Measurements from ENCODE around the gene NETO1.

The NETO1 gene

DNA sequence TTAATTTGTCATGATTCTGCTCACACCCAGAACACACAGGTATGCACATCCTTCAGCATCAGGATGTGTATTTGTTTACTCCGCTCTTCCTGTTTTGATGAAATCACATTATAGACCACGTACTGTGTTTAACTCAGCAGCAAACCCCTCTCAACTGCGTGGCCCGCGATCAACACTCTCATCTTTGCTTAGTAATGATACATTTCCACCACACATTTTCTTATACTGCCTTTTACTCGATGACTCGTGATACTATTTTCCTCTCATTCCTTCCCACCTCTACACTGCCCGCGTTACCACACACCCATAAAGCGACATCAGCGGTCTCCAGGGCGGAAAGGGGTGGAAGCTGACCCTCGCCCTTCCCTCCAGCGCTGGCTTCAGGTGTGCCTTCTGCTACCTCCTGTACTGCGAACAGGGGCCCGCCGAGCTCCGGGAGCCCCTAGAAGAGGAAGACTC lies 1.3 kb downstream of the NETO1 start:
- Histone ChIP-seq H3K4me1 (ENCODE audit: control extremely low read depth in 1 of 4, control insufficient read depth in 4 of 4, insufficient read depth in 4 of 4, low read length in 3 of 4) (peaks cover 0 to 27% (median 15%) of the 10 kb centered on the region in 4 experiments), H3K27ac (ENCODE audit: insufficient read depth in 1 of 2, low read depth in 1 of 2, low read length in 2 of 2, poor library complexity in 1 of 2, severe bottlenecking in 2 of 2) (no peak overlapping the region), H3K4me3 (ENCODE audit: control insufficient read depth in 1 of 7, extremely low read depth in 1 of 7, insufficient read depth in 4 of 7, low read depth in 2 of 7, low read length in 6 of 7) (peak overlapping the region in 4 of 7 experiments; percentile 5 to 59 (median 30)), H3K9me3 (ENCODE audit: control extremely low read depth in 1 of 5, control insufficient read depth in 4 of 5, insufficient read depth in 2 of 5, low read depth in 1 of 5, low read length in 4 of 5) (no peaks in the 10 kb centered on the region), H3K36me3 (ENCODE audit: control insufficient read depth in 4 of 4, insufficient read depth in 4 of 4, low read length in 3 of 4) (no peaks in the 10 kb centered on the region), H3K27me3 (replicated peaks in 2 of 5; ENCODE audit: control insufficient read depth in 4 of 5, insufficient read depth in 5 of 5, low read length in 4 of 5) (peaks cover 12 to 79% (median 40%) of the 10 kb centered on the region in 5 experiments)
- ChIA-PET CTCF (no interaction called here), POLR2A (no interaction called here)
- 6% methylated on average over 17 of the region's 18 CpGs for WGBS (ENCODE audit: insufficient coverage)
- DNase-seq: peak in 1 of 3 donors; percentile 5

GRCh38 chr18:72863754-72864153 lies 4.0 kb downstream of the NETO1 start:
- ChIA-PET POLR2A (no interaction called here), CTCF (no interaction called here)
- 95% methylated on average over 7 of the region's 9 CpGs for WGBS (ENCODE audit: insufficient coverage)
- peaks cover 4 to 53% (median 27%) of the 10 kb centered on the region in 5 experiments for H3K27me3 ChIP-seq (replicated peaks in 2 of 5; ENCODE audit: control insufficient read depth in 4 of 5, insufficient read depth in 5 of 5, low read length in 4 of 5)
- DNase-seq: no peak
- H3K36me3 ChIP-seq (ENCODE audit: control insufficient read depth in 4 of 4, insufficient read depth in 4 of 4, low read length in 3 of 4): no peaks in the 10 kb centered on the region
- peaks cover 0 to 22% (median 13%) of the 10 kb centered on the region in 4 experiments for H3K4me1 ChIP-seq (ENCODE audit: control extremely low read depth in 1 of 4, control insufficient read depth in 4 of 4, insufficient read depth in 4 of 4, low read length in 3 of 4)
- no peaks in the 10 kb centered on the region for H3K9me3 ChIP-seq (ENCODE audit: control extremely low read depth in 1 of 5, control insufficient read depth in 4 of 5, insufficient read depth in 2 of 5, low read depth in 1 of 5, low read length in 4 of 5)
- no peak overlapping the region for H3K27ac ChIP-seq (ENCODE audit: insufficient read depth in 1 of 2, low read depth in 1 of 2, low read length in 2 of 2, poor library complexity in 1 of 2, severe bottlenecking in 2 of 2)
- no peak overlapping the region for H3K4me3 ChIP-seq (ENCODE audit: control insufficient read depth in 1 of 7, extremely low read depth in 1 of 7, insufficient read depth in 4 of 7, low read depth in 2 of 7, low read length in 6 of 7)

DNA sequence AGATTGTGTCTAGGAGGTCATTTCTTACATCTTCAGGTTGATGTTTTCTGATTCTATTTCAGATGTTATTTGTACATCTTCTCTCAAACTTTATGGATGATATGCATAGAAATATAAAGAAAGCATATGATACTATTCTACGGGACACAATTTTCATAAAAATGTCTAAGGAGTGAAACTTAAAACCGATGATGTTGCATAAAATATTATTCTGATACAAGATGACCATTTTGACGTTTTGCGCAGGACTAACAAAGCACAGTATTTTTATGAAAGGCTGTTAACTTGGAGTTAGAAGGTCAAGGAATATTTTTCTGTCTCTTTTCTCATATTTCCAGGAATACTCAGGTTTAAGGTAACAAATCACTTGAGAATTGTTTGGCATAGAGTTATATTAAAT lies 8.7 kb downstream of the NETO1 start:
- no peak for DNase-seq
- WGBS (ENCODE audit: insufficient coverage): no CpG with 5 or more reads among the region's 4 CpGs
- POLR2A ChIA-PET: interaction anchor here (0.6 kb wide), 1 partner anchor 502 kb away, joined by 4 read pairs; no protein-coding TSS in a partner anchor
- Histone ChIP-seq H3K4me1 (ENCODE audit: control extremely low read depth in 1 of 4, control insufficient read depth in 4 of 4, insufficient read depth in 4 of 4, low read length in 3 of 4) (no peaks in the 10 kb centered on the region), H3K4me3 (ENCODE audit: control insufficient read depth in 1 of 7, extremely low read depth in 1 of 7, insufficient read depth in 4 of 7, low read depth in 2 of 7, low read length in 6 of 7) (no peak overlapping the region), H3K27me3 (replicated peaks in 2 of 5; ENCODE audit: control insufficient read depth in 4 of 5, insufficient read depth in 5 of 5, low read length in 4 of 5) (peaks cover 0 to 13% (median 7%) of the 10 kb centered on the region in 5 experiments), H3K27ac (ENCODE audit: insufficient read depth in 1 of 2, low read depth in 1 of 2, low read length in 2 of 2, poor library complexity in 1 of 2, severe bottlenecking in 2 of 2) (no peak overlapping the region), H3K9me3 (ENCODE audit: control extremely low read depth in 1 of 5, control insufficient read depth in 4 of 5, insufficient read depth in 2 of 5, low read depth in 1 of 5, low read length in 4 of 5) (no peaks in the 10 kb centered on the region), H3K36me3 (ENCODE audit: control insufficient read depth in 4 of 4, insufficient read depth in 4 of 4, low read length in 3 of 4) (no peaks in the 10 kb centered on the region)
- CTCF ChIA-PET: no interaction called here

DNA sequence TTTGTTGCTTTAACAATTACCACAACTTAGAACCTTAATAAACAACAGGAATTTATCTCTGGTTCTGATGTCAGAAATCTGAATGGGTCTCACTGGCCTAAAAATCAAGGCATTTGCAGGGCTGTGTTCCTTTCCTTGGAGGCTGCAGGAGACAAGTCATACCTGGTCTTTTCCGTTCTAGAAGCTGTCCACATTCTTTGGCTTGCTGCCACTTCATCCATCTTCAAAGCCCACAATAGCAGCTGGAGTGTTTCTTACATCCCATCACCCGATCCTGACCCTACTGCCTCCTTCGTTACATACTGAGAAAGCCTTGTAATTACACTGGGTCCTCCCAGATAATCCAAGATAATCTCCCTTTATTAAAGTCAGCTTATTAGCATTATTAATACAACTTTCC lies 18.1 kb downstream of the NETO1 start:
- 97% methylated on average over 3 of the region's 3 CpGs for WGBS (ENCODE audit: insufficient coverage)
- Histone ChIP-seq H3K4me3 (ENCODE audit: control insufficient read depth in 1 of 7, extremely low read depth in 1 of 7, insufficient read depth in 4 of 7, low read depth in 2 of 7, low read length in 6 of 7) (no peak overlapping the region), H3K9me3 (ENCODE audit: control extremely low read depth in 1 of 5, control insufficient read depth in 4 of 5, insufficient read depth in 2 of 5, low read depth in 1 of 5, low read length in 4 of 5) (no peaks in the 10 kb centered on the region), H3K36me3 (ENCODE audit: control insufficient read depth in 4 of 4, insufficient read depth in 4 of 4, low read length in 3 of 4) (no peaks in the 10 kb centered on the region), H3K27ac (ENCODE audit: insufficient read depth in 1 of 2, low read depth in 1 of 2, low read length in 2 of 2, poor library complexity in 1 of 2, severe bottlenecking in 2 of 2) (no peak overlapping the region), H3K27me3 (replicated peaks in 2 of 5; ENCODE audit: control insufficient read depth in 4 of 5, insufficient read depth in 5 of 5, low read length in 4 of 5) (peaks cover 0 to 2% (median 0%) of the 10 kb centered on the region in 5 experiments), H3K4me1 (ENCODE audit: control extremely low read depth in 1 of 4, control insufficient read depth in 4 of 4, insufficient read depth in 4 of 4, low read length in 3 of 4) (no peaks in the 10 kb centered on the region)
- POLR2A ChIA-PET: no interaction called here
- DNase-seq: no peak
- CTCF ChIA-PET: no interaction called here

- CTCF ChIA-PET: no interaction called here
Measured at GRCh38 chr18:72848503-72849237, 19.1 kb downstream of the NETO1 start.

GRCh38 chr18:72847771-72848170 lies 20.0 kb downstream of the NETO1 start:
- CTCF ChIA-PET: no interaction called here

More at GRCh38 chr18:72848503-72849237, 19.1 kb downstream of the NETO1 start:
- no peaks in the 10 kb centered on the region for H3K4me1 ChIP-seq (ENCODE audit: control extremely low read depth in 1 of 4, control insufficient read depth in 4 of 4, insufficient read depth in 4 of 4, low read length in 3 of 4)
- no peaks in the 10 kb centered on the region for H3K27me3 ChIP-seq (replicated peaks in 2 of 5; ENCODE audit: control insufficient read depth in 4 of 5, insufficient read depth in 5 of 5, low read length in 4 of 5)
- POLR2A ChIA-PET: no interaction called here
- H3K9me3 ChIP-seq (ENCODE audit: control extremely low read depth in 1 of 5, control insufficient read depth in 4 of 5, insufficient read depth in 2 of 5, low read depth in 1 of 5, low read length in 4 of 5): no peaks in the 10 kb centered on the region
- 63% methylated on average over 1 of the region's 1 CpG for WGBS (ENCODE audit: insufficient coverage)
- no peaks in the 10 kb centered on the region for H3K36me3 ChIP-seq (ENCODE audit: control insufficient read depth in 4 of 4, insufficient read depth in 4 of 4, low read length in 3 of 4)
- no peak overlapping the region for H3K4me3 ChIP-seq (ENCODE audit: control insufficient read depth in 1 of 7, extremely low read depth in 1 of 7, insufficient read depth in 4 of 7, low read depth in 2 of 7, low read length in 6 of 7)
- no peak overlapping the region for H3K27ac ChIP-seq (ENCODE audit: insufficient read depth in 1 of 2, low read depth in 1 of 2, low read length in 2 of 2, poor library complexity in 1 of 2, severe bottlenecking in 2 of 2)
- DNase-seq: no peak

DNA sequence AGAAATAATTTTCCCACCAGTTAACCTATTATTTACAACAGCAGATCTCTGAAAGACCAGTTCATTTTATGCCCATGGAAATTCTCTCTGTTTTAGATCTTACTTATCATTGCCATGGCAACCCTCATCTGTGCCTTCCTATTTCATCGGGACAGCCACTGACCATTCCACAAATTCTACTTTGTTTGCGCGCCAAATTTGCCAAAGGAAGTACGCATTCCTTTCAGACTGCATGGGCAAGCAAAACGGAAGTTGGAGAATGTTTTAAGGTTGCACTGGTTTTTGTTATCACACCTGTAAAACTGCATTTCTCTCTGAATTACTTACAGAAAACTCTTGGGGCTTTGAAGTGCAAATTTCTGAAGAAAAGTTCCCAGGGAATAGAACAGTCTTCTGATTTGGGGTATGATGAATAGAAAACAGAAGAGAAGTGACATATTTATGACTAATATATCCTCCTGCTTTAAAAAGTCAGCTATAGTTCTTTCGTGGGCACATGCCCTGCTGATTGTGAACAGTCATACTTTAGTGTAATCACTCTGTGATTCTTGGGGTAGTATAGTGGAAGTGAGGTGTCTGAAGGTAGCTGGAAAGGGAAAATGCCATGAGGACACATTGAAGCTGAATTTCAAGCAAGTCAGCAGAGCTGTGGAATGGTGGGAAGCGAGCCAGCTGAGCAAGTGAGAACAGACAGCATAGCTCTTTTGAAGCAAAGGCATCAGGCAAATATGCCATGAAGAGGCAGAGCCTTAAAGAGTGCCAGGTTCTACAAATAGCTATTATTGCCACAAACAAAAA lies 20.9 kb downstream of the NETO1 start:
- POLR2A ChIA-PET: no interaction called here
- 65% methylated on average over 4 of the region's 7 CpGs for WGBS (ENCODE audit: insufficient coverage)
- H3K27ac ChIP-seq (ENCODE audit: insufficient read depth in 1 of 2, low read depth in 1 of 2, low read length in 2 of 2, poor library complexity in 1 of 2, severe bottlenecking in 2 of 2): no peak overlapping the region

More at GRCh38 chr18:72847771-72848170, 20.0 kb downstream of the NETO1 start:
- Histone ChIP-seq H3K9me3 (ENCODE audit: control extremely low read depth in 1 of 5, control insufficient read depth in 4 of 5, insufficient read depth in 2 of 5, low read depth in 1 of 5, low read length in 4 of 5) (no peaks in the 10 kb centered on the region), H3K27me3 (replicated peaks in 2 of 5; ENCODE audit: control insufficient read depth in 4 of 5, insufficient read depth in 5 of 5, low read length in 4 of 5) (no peaks in the 10 kb centered on the region), H3K27ac (ENCODE audit: insufficient read depth in 1 of 2, low read depth in 1 of 2, low read length in 2 of 2, poor library complexity in 1 of 2, severe bottlenecking in 2 of 2) (no peak overlapping the region), H3K4me3 (ENCODE audit: control insufficient read depth in 1 of 7, extremely low read depth in 1 of 7, insufficient read depth in 4 of 7, low read depth in 2 of 7, low read length in 6 of 7) (no peak overlapping the region), H3K36me3 (ENCODE audit: control insufficient read depth in 4 of 4, insufficient read depth in 4 of 4, low read length in 3 of 4) (no peaks in the 10 kb centered on the region), H3K4me1 (ENCODE audit: control extremely low read depth in 1 of 4, control insufficient read depth in 4 of 4, insufficient read depth in 4 of 4, low read length in 3 of 4) (no peaks in the 10 kb centered on the region)
- POLR2A ChIA-PET: no interaction called here
- WGBS (ENCODE audit: insufficient coverage): no CpG with 5 or more reads among the region's 1 CpG
- no peak for DNase-seq

More for the DNA sequence above, 20.9 kb downstream of the NETO1 start:
- H3K9me3 ChIP-seq (ENCODE audit: control extremely low read depth in 1 of 5, control insufficient read depth in 4 of 5, insufficient read depth in 2 of 5, low read depth in 1 of 5, low read length in 4 of 5): no peaks in the 10 kb centered on the region
- no peaks in the 10 kb centered on the region for H3K4me1 ChIP-seq (ENCODE audit: control extremely low read depth in 1 of 4, control insufficient read depth in 4 of 4, insufficient read depth in 4 of 4, low read length in 3 of 4)
- no peak for DNase-seq
- H3K4me3 ChIP-seq (ENCODE audit: control insufficient read depth in 1 of 7, extremely low read depth in 1 of 7, insufficient read depth in 4 of 7, low read depth in 2 of 7, low read length in 6 of 7): no peak overlapping the region
- peaks cover 0 to 2% (median 0%) of the 10 kb centered on the region in 5 experiments for H3K27me3 ChIP-seq (replicated peaks in 2 of 5; ENCODE audit: control insufficient read depth in 4 of 5, insufficient read depth in 5 of 5, low read length in 4 of 5)
- CTCF ChIA-PET: no interaction called here
- no peaks in the 10 kb centered on the region for H3K36me3 ChIP-seq (ENCODE audit: control insufficient read depth in 4 of 4, insufficient read depth in 4 of 4, low read length in 3 of 4)
